Activated naive CD8-positive, alpha-beta T cell (primary cell): ENCODE measurements around the gene RPL35.

Experiments
- H3K27ac Mint-ChIP-seq: one replicate; pipeline ENCODE4 v1.8.0; 2021; ENCODE audit warnings: mixed read lengths
- H3K27me3 Mint-ChIP-seq: one replicate; pipeline ENCODE4 v1.8.0; 2021; ENCODE audit warnings: mixed read lengths
- H3K36me3 Mint-ChIP-seq: one replicate; pipeline ENCODE4 v1.8.0; 2021; ENCODE audit warnings: mixed read lengths
- H3K4me1 Mint-ChIP-seq: one replicate; pipeline ENCODE4 v1.8.0; 2021; ENCODE audit warnings: low read depth, mixed read lengths
- H3K4me3 Mint-ChIP-seq: one replicate; pipeline ENCODE4 v1.8.0; 2021; ENCODE audit warnings: mild to moderate bottlenecking, mixed read lengths
- H3K9me3 Mint-ChIP-seq: one replicate; pipeline ENCODE4 v1.8.0; 2021; ENCODE audit warnings: low read depth, mixed read lengths

Gene RPL35

DNA sequence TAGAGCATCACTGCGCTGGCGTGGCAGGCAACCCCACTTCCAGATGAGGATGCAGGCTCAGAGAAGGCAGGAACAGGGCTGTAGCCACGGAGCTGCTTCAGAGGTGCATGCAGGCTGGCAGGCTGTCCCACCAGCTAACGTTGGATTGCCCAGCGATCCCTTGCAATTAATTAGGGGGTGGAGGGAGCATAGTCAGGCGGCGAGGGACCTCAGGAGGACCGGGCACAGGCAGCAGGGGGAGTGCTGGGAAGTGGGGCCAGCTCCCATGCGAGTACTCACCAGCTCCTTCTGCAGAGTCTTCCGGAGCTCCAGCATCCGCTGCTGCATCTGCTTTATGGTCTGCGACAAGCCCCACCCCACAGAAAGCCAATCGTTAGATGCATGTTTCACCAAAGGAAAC is 20.5 kb upstream of the RPL35 start:
- Mint-ChIP-seq H3K9me3 (no peaks in the 10 kb centered on the region), H3K27ac (no peak overlapping the region), H3K36me3 (peaks cover 21% of the 10 kb centered on the region), H3K4me1 (peaks cover 1% of the 10 kb centered on the region), H3K4me3 (no peak overlapping the region), H3K27me3 (peaks cover 4% of the 10 kb centered on the region)

DNA sequence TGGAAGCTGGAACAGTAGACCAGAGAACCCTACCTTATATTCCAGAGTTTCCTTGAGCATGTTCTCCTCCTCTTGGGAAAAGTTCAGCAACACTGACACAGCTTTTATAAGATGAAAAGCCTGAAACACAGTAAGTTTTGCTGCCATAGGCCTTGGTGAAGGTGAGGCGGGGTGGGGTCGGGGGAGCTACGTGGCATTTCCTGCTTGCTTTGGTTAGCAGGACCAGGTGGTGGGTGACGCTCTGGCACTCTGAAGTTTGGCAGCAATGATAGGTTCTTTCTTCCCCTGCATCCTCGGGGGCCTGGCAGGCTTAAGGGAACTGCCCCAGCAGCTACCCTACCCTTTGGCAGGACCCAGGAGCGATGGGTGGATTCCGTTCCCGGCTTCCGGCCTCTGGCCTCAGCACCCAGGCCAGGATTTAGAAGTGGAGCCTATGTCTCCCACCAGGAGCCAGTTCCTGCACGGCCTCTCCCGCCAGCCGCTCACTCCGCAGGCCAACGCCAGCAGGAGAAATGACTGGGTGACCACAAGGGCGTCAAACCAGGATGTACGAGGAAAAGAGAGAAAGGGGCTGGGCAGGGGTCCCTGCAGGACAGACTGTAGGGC is 19.5 kb upstream of the RPL35 start:
- Mint-ChIP-seq H3K27ac (no peak overlapping the region), H3K36me3 (peaks cover 16% of the 10 kb centered on the region), H3K27me3 (peaks cover 4% of the 10 kb centered on the region), H3K9me3 (no peaks in the 10 kb centered on the region), H3K4me1 (peaks cover 1% of the 10 kb centered on the region), H3K4me3 (no peak overlapping the region)

DNA sequence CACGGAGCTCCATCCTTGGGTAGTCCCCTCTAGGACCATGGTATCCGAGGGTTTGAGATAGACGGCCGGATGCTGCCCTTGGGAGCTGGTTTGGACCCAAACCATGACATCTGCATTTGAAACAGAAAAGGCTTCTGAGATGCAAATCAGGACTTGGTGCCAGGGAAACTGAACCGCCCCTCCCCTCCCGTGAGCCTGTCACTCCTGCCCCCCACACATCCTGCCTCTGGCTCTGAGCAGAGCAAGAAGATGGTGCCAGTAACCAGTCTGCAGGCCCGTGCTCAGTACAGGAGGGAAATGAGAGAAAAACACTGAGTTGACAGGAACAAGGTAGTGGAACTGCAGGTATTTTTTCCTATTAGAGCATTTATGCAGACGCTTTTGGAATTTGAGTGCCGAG is 18.7 kb upstream of the RPL35 start:
- Mint-ChIP-seq H3K9me3 (no peaks in the 10 kb centered on the region), H3K27ac (no peak overlapping the region), H3K4me1 (peaks cover 1% of the 10 kb centered on the region), H3K4me3 (no peak overlapping the region), H3K36me3 (peaks cover 9% of the 10 kb centered on the region), H3K27me3 (peaks cover 1% of the 10 kb centered on the region)

DNA sequence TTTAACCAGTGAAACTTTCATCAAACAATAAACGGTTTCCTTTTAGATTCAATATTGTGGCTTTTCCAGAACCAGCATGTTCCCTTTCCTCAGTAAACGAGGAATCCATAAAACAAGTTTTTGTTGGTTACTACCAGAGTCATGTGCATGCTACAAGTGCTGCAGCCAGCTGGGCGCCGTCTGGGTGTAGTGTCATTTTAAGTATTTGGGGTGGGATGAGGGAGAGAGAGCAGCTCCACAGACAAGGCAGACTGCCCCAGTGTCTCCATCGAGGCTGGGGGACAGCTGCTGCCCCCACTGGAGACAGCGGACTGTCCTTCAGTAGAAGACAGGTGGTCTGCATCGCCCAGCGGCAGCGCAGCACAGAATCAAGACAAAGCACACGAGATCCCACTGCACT is 17.5 kb upstream of the RPL35 start:
- Mint-ChIP-seq H3K27me3 (no peaks in the 10 kb centered on the region), H3K9me3 (no peaks in the 10 kb centered on the region), H3K27ac (no peak overlapping the region), H3K36me3 (peaks cover 3% of the 10 kb centered on the region), H3K4me1 (peaks cover 4% of the 10 kb centered on the region), H3K4me3 (no peak overlapping the region)

DNA sequence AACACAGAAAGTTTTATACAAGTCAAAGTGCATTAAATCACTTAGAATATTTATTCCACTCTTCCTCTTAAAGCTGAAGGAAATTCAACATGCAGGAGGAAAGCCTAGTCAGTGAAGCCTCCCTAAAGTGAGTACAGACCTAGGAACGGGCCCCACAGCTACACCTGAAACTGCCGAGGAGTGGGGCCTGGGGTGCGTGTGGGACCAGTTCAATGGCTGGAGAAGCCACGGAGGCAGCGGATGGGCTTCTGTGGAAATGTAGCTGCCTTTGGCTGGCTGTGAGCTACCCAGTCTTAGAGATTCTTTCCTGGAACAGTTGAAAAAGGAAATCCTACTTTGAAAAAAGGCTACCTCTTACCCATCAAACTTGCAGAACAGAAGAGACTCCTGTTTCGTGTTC is 16.8 kb upstream of the RPL35 start:
- Mint-ChIP-seq H3K27ac (no peak overlapping the region), H3K27me3 (no peaks in the 10 kb centered on the region), H3K4me1 (peaks cover 6% of the 10 kb centered on the region), H3K9me3 (no peaks in the 10 kb centered on the region), H3K4me3 (no peak overlapping the region), H3K36me3 (peaks cover 3% of the 10 kb centered on the region)

DNA sequence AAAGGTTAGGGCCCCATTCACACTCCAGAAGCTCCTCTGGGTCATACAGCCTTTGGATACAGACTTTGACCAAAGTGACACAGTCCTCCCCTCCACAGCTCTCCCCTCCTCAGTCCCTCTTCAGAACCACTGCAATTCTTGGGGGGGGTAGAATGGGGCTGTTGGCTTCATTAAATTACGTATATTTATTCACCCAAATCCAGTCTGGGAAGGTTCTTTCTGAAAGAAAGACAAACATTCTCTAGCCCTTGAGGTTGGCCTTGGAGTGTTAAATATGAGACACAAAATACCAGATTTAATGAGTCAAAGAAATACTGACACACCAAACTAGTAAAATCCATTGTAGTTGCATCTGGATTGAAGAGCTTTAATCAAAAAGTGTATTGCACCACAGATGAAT is 16.3 kb upstream of the RPL35 start:
- Mint-ChIP-seq H3K27me3 (no peaks in the 10 kb centered on the region), H3K9me3 (no peaks in the 10 kb centered on the region), H3K36me3 (peaks cover 3% of the 10 kb centered on the region), H3K4me1 (peaks cover 11% of the 10 kb centered on the region), H3K4me3 (no peak overlapping the region), H3K27ac (no peak overlapping the region)

DNA sequence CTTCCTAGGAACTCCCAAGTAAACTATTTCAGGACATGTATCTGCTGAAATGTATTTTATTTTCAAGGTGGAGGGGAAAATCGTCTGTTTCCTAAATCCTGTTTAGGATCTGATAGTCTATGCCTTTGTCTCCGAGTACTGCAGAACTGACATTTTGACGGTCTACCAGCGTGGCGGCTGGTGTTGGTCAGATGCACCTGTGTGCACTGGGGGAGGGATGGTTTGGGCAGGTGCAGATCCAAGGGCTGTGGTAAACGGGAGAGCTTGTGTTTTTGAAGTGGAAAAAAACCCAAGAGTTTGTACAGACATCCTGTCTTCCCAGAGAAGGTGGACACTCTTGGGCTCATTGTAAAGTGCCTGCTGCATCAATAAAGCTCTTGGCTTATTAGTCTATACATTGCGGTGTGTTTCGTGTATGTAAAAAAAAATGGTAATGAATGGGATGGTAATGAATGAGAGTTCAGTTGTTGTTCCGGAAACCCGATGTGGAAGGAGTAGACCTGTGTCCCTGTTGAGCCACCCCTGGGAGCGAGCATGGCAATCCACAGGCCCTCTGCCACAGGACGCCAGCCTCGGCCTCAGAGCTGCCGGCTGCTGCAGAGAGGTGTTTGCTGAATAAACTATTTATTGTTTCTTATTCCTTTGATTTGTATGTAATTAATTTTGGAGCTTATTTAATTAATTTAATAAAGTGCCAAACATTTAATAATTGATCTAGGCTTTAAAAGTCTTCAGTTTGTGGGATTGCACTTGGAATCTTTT is 15.4 kb upstream of the RPL35 start:
- Mint-ChIP-seq H3K27me3 (no peaks in the 10 kb centered on the region), H3K9me3 (no peaks in the 10 kb centered on the region), H3K27ac (peak overlapping the region; percentile 2), H3K4me3 (no peak overlapping the region), H3K36me3 (peaks cover 3% of the 10 kb centered on the region), H3K4me1 (peaks cover 12% of the 10 kb centered on the region)

DNA sequence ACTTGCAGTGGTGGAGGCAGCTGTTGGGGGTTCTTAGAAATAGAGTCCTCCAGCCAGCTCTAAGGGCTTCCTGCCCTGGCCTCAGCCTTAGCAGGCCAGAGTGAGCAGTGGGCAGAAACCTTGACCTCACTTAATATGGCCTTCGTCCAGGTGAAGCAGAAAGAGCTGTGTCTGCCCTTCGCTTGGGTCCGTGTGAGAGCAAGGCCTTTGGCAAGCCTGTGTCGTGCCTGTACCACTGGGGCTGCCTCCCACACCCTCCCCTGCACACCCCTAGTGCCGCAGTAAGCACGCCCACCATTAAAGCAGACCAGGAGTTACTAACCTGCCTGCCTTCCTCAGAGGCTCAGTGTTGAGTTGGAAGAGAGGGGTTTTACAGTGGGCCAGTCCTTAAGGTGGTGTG is 13.7 kb upstream of the RPL35 start:
- Mint-ChIP-seq H3K36me3 (peaks cover 10% of the 10 kb centered on the region), H3K4me1 (peaks cover 29% of the 10 kb centered on the region), H3K9me3 (no peaks in the 10 kb centered on the region), H3K27me3 (no peaks in the 10 kb centered on the region), H3K4me3 (no peak overlapping the region), H3K27ac (no peak overlapping the region)

DNA sequence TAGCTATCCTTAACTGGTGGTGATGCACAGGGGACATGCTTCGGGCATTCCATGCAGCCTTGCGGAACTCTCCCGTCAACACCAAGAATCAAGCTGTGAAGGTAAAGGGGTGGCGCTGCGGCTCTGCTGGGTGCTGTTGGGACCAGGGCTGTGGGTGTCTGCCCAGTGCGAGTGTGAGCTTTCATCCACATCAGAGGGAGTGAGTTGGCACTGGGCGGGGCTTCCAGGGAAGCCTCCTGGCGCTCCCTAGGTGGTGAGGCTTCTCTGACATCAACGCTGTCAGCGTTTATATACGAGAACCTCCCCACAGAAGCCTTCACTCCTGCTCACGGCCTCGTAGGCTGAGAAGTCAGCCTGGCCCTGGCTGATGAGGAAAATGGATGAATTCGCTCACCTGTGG is 11.9 kb upstream of the RPL35 start:
- Mint-ChIP-seq H3K27me3 (no peaks in the 10 kb centered on the region), H3K4me3 (no peak overlapping the region), H3K27ac (no peak overlapping the region), H3K36me3 (peaks cover 12% of the 10 kb centered on the region), H3K9me3 (no peaks in the 10 kb centered on the region), H3K4me1 (peaks cover 32% of the 10 kb centered on the region)

DNA sequence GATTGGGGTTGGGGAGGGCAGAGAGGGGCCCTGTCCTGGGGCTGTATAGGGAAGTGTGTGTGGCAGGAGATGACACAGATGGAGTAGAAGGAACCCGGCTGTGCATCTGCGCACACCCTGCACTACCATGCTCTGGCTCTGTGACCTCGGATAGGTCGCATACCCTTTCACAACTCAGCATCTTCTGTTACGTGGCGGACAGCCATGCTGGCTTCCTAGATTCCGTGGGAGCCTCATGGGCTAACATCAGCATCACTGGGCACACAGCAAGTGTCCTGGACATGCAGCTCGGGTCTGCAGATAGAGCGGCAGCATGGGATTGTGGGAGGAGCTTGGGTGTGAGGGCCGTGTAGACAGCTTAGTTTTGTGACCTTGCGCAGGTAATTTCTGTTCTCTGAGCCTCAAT is 9.4 kb upstream of the RPL35 start:
- peak overlapping the region; percentile 96 for H3K4me3 Mint-ChIP-seq
- peaks cover 41% of the 10 kb centered on the region for H3K4me1 Mint-ChIP-seq
- peaks cover 11% of the 10 kb centered on the region for H3K36me3 Mint-ChIP-seq
- no peaks in the 10 kb centered on the region for H3K9me3 Mint-ChIP-seq
- H3K27me3 Mint-ChIP-seq: no peaks in the 10 kb centered on the region
- H3K27ac Mint-ChIP-seq: peak overlapping the region; percentile 97

DNA sequence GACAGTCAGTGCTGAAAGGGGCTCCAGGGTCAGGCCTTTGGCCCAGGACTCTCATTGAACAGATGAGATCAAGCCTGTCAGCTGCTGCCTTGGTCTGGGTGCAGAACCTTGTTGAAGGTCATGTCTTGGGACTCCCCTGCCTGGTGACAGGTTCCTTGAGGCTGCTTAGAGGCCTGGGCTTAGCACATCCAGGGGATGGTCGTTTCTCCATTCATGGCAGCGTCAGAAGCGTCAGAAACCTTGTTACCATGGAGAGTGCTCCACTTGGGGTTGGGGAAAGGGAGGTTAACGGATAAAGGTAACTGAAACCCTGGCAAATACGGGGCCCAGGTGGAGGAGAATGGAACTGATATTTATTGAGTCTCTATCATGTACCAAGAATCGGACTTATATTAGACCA is 9.0 kb upstream of the RPL35 start:
- H3K4me1 Mint-ChIP-seq: peaks cover 41% of the 10 kb centered on the region
- H3K36me3 Mint-ChIP-seq: peaks cover 11% of the 10 kb centered on the region

DNA sequence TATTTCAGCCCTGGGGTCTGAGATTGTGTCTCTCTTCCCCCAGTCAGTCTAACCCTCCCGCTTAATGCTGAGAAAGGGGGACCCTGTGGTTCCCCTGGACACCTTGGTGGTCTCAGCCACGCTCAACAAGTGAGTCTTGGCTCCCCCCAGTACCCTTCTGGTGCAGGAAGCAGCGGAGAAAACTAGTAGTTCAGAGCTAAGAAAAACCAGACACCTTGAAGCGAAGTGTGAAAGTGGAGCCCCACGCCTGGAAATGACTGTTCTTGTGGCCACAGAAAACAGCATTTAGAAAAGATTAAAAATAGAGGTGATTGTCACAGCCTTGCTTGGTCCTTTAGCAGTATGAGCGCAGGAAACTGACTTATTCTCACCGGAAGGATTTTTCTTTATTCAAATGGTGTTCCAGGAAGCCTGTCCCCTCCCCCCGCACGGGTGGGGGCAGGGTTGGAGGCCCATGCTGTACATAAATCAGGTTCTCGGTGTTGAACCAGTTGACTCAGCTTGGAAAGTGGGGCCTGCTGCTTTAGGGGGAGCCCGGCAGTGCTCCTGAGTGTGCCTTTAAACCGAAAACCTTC is 8.3 kb upstream of the RPL35 start:
- H3K27ac Mint-ChIP-seq: peak overlapping the region; percentile 97
- H3K9me3 Mint-ChIP-seq: no peaks in the 10 kb centered on the region
- peak overlapping the region; percentile 96 for H3K4me3 Mint-ChIP-seq
- H3K27me3 Mint-ChIP-seq: no peaks in the 10 kb centered on the region
- H3K4me1 Mint-ChIP-seq: peaks cover 41% of the 10 kb centered on the region
- H3K36me3 Mint-ChIP-seq: peaks cover 11% of the 10 kb centered on the region

More for the DNA sequence above, 9.0 kb upstream of the RPL35 start:
- H3K4me3 Mint-ChIP-seq: peak overlapping the region; percentile 96
- no peaks in the 10 kb centered on the region for H3K9me3 Mint-ChIP-seq
- no peaks in the 10 kb centered on the region for H3K27me3 Mint-ChIP-seq
- peak overlapping the region; percentile 97 for H3K27ac Mint-ChIP-seq

DNA sequence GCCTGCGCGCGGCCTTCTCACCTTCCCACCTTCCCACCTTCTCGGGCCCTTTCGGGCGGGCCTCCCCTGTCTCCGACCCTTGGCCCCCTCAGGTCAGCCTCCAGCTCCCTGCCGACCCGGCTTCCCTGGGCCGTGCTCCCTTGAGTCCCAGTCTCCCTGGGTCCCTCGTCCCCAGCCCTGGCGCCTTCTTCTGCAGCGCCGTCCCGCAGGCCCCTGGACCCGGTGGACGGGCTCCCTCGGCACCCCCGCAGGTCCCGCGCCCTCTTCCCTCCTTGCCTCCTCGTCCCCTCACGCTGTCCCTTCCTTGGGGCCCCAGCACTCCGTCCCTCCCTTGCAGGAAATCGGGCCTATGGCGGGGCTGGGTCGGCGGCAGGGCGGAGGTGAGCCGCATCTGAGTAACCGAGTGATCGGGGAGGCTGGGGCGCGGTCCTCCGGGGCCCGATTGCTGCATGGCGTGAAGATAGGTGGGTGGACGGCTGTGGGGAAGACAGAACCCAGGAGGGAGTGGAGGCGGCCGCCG is 7.8 kb upstream of the RPL35 start:
- Mint-ChIP-seq H3K9me3 (no peaks in the 10 kb centered on the region), H3K27ac (peak overlapping the region; percentile 97), H3K4me3 (peak overlapping the region; percentile 96), H3K4me1 (peaks cover 38% of the 10 kb centered on the region), H3K27me3 (no peaks in the 10 kb centered on the region), H3K36me3 (peaks cover 11% of the 10 kb centered on the region)

DNA sequence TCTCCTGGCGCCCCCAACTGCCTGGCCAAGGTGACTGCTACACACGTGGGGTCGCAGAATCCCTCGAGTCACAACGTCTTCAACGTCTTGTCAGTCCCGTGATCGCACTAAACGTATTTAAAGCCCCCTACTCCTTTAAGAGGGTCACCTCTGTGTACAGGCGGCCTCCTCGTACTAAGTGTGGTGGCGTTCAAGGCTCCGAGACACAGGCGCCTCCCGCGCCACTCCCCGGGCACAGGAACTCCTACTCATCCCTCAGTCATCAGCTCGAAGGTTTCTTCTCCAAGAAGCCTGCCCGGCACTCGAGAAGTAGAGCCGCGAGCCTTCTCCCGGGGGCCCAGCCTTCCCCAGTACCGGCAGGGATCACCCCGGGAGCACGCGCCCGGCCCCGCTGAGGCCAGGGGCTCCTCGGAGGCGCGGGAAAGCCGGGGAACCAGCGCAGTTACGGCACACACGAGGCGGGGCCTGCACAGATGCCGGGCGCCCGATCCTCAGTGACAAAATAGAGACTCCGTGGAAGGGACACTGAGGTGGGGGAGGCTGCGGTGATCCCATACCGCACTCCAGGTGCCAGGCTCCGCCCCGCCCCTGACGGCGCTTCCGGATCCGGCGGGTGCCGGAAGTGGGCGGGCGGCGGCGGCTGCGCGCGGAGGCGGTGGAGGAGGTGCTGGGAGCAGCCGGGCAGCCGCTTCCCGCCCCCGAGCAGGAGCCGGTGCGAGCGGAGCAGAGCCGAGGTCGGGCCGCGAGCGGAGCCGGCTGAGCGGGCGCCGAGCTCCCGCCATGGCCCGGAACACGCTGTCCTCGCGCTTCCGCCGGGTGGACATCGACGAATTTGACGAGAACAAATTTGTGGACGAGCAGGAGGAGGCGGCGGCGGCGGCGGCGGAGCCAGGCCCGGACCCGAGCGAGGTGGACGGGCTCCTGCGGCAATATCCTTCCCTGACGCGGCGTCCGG is 7.0 kb upstream of the RPL35 start:
- peak overlapping the region; percentile 99 for H3K27ac Mint-ChIP-seq
- no peaks in the 10 kb centered on the region for H3K27me3 Mint-ChIP-seq
- peak overlapping the region; percentile 97 for H3K4me3 Mint-ChIP-seq
- peaks cover 38% of the 10 kb centered on the region for H3K4me1 Mint-ChIP-seq
- H3K9me3 Mint-ChIP-seq: no peaks in the 10 kb centered on the region
- H3K36me3 Mint-ChIP-seq: peaks cover 11% of the 10 kb centered on the region
